HCT116 (cell line): ENCODE data around the gene SLC66A1. TPM values are rescaled to one million over a fixed set of nuclear protein-coding genes. Genes with fewer than 3 reads are reported as not detected.

Experiments used
- ATAC-seq: fragments of 200-7000 bp; cut with Tn5 transposase; 2 replicates; pipeline ENCODE4 v1.9.1; 2020; ENCODE audit warnings: mild to moderate bottlenecking, moderate library complexity
- BruUV-seq: library from RNA; stranded (reverse); fragments of 400-500 nt; replicated peaks from 2 replicates; lab custom pipeline; 2021; lab: Mats Ljungman, UMichigan
- CTCF ChIA-PET: fragments of 300-600 bp; sonication (Branson Sonifier 250); formaldehyde crosslinking; loops from one replicate; lab custom pipeline; 2021; ENCODE audit warnings: antibody characterized with exemption; lab: Charles Lee
- POLR2A ChIA-PET: fragments of 300-600, 350-600 bp; sonication (Branson Sonifier 250); formaldehyde crosslinking; loops from one replicate; lab custom pipeline; 2021; ENCODE audit warnings: antibody characterized with exemption; lab: Charles Lee
- RAD21 ChIA-PET, 2 experiments: fragments of 300-600 bp; sonication (Branson Sonifier 250); formaldehyde crosslinking; loops; one replicate each; lab custom pipeline; 2023; ENCODE audit warnings: low total read pairs in 2 of 2; ENCODE audit not compliant: uncharacterized antibody in 2 of 2, unreplicated experiment in 2 of 2, low non-redundant PET in 1 of 2; lab: Charles Lee
- DNase-seq: peaks from one replicate; pipeline ENCODE4 v3.0.0-alpha.2; 2010; ENCODE audit warnings: low read depth, low spot score
- H2AFZ ChIP-seq: fragments of 200-600 bp; shearing (Covaris generic), sonication (generic); 2 replicates; pipeline ENCODE4 v1.6.1; 2017; ENCODE audit warnings: low read depth, mixed run types, mixed read lengths, antibody characterized with exemption, low read length; ENCODE audit not compliant: poor library complexity, severe bottlenecking
- H3K27ac ChIP-seq: 2 replicates; pipeline ENCODE4 v1.5.1; 2012; ENCODE audit warnings: low read depth, low read length
- H3K27me3 ChIP-seq: fragments of 200-600 bp; sonication (generic); 2 replicates; pipeline ENCODE4 v1.6.1; 2016; ENCODE audit warnings: mixed run types, low read length, mixed read lengths; ENCODE audit not compliant: insufficient read depth
- H3K36me3 ChIP-seq, 2 experiments: fragments of 200-500 bp in 1 of 2; fragments of 200-600 bp in 1 of 2; sonication (Bioruptor generic) in 1 of 2; sonication (generic) in 1 of 2; 2 replicates each; pipeline versions ENCODE4 v1.5.1 to v1.6.1; 2014 to 2016; ENCODE audit warnings: low read length in 2 of 2, inconsistent platforms in 1 of 2, mixed read lengths in 1 of 2, mixed run types in 1 of 2; ENCODE audit not compliant: insufficient read depth in 2 of 2, control insufficient read depth in 1 of 2
- H3K4me1 ChIP-seq, 2 experiments: fragments of 200-600 bp in 1 of 2; sonication (generic) in 1 of 2; 2 replicates each; pipeline versions ENCODE4 v1.5.1 to v1.6.1; 2012 to 2017; ENCODE audit warnings: low read length in 2 of 2, inconsistent platforms in 1 of 2, mild to moderate bottlenecking in 1 of 2, mixed read lengths in 1 of 2, mixed run types in 1 of 2, moderate library complexity in 1 of 2; ENCODE audit not compliant: insufficient read depth in 2 of 2, control insufficient read depth in 1 of 2
- H3K4me2 ChIP-seq: fragments of 200-600 bp; sonication (generic); 2 replicates; pipeline ENCODE4 v1.6.1; 2017; ENCODE audit warnings: mixed run types, low read length, mixed read lengths
- H3K4me3 ChIP-seq, 2 experiments: fragments of 200-600 bp in 1 of 2; sonication (generic) in 1 of 2; replicated peaks in 1 of 2; 2 replicates each; pipeline ENCODE4 v1.5.1; 2011 to 2016; ENCODE audit warnings: low read length in 2 of 2, control low read depth in 1 of 2, low read depth in 1 of 2, mild to moderate bottlenecking in 1 of 2, mixed read lengths in 1 of 2, mixed run types in 1 of 2
- H3K79me2 ChIP-seq: fragments of 200-600 bp; sonication (generic); 2 replicates; pipeline ENCODE4 v1.6.1; 2017; ENCODE audit warnings: mild to moderate bottlenecking, mixed run types, low read length, moderate library complexity, mixed read lengths; ENCODE audit not compliant: insufficient read depth
- H3K9ac ChIP-seq: fragments of 200-600 bp; sonication (generic); 2 replicates; pipeline ENCODE4 v1.6.1; 2016; ENCODE audit warnings: low read length, mixed read lengths
- H3K9me2 ChIP-seq: fragments of 200-600 bp; sonication (generic), shearing (Covaris generic); 2 replicates; pipeline ENCODE4 v1.6.1; 2017; ENCODE audit warnings: mixed run types, mild to moderate bottlenecking, moderate library complexity; ENCODE audit not compliant: insufficient read depth
- H3K9me3 ChIP-seq, 2 experiments: fragments of 200-500 bp in 1 of 2; fragments of 200-600 bp in 1 of 2; sonication (Bioruptor generic) in 1 of 2; sonication (generic) in 1 of 2; 2 replicates each; pipeline ENCODE4 v1.6.1; 2014 to 2017; ENCODE audit warnings: low read length in 2 of 2, mixed read lengths in 2 of 2, inconsistent platforms in 1 of 2, low read depth in 1 of 2, mild to moderate bottlenecking in 1 of 2, mixed run types in 1 of 2, moderate library complexity in 1 of 2; ENCODE audit not compliant: control insufficient read depth in 1 of 2, insufficient read depth in 1 of 2
- H4K20me1 ChIP-seq: fragments of 200-600 bp; sonication (generic), shearing (Covaris generic); 2 replicates; pipeline ENCODE4 v1.6.1; 2017; ENCODE audit warnings: mixed run types, mild to moderate bottlenecking, moderate library complexity; ENCODE audit not compliant: insufficient read depth
- EZH2phosphoT487 ChIP-seq: fragments of 200-600 bp; IDR thresholded peaks from 2 replicates; pipeline ENCODE4 v1.6.1; 2018; ENCODE audit warnings: antibody characterized with exemption, borderline replicate concordance
- JUND ChIP-seq: IDR thresholded peaks from 2 replicates; pipeline ENCODE4 v1.6.1; 2012
- POLR2AphosphoS5 ChIP-seq: IDR thresholded peaks from 2 replicates; pipeline ENCODE4 v1.6.1; 2011; ENCODE audit warnings: mild to moderate bottlenecking, low read depth, low read length, moderate library complexity
- RAD21 ChIP-seq: IDR thresholded peaks from 2 replicates; pipeline ENCODE4 v1.6.1; 2012; ENCODE audit warnings: low read depth, mild to moderate bottlenecking
- SIN3A ChIP-seq: IDR thresholded peaks from 2 replicates; pipeline ENCODE4 v1.6.1; 2012; ENCODE audit warnings: low read depth
- SP1 ChIP-seq: IDR thresholded peaks from 2 replicates; pipeline ENCODE4 v1.6.1; 2012; ENCODE audit warnings: low read depth
- SRF ChIP-seq: IDR thresholded peaks from 2 replicates; pipeline ENCODE4 v1.6.1; 2012; ENCODE audit warnings: low read depth
- ZFX ChIP-seq: fragments of 450-650 bp; IDR thresholded peaks from 2 replicates; pipeline ENCODE4 v1.6.1; 2017
- intact Hi-C: fragments of 100-400 bp; cut with micrococcal nuclease; formaldehyde crosslinking; loops from 2 replicates; pipeline ENCODE4 v1.10.0; 2022
- total RNA-seq: library from RNA; stranded (reverse); gene quantifications from one replicate; pipeline ENCODE4 v1.2.1, GENCODE V29; 2021; ENCODE audit not compliant: unreplicated experiment
- TF ChIP-seq, protein P1 (sequence below), 3 experiments: fragments of 200-600 bp in 1 of 3; sonication (generic) in 1 of 3; IDR thresholded peaks in 2 of 3; conservative IDR thresholded peaks in 1 of 3; 2 replicates each; pipeline ENCODE4 v1.5.1; 2012 to 2017; ENCODE audit warnings: low read depth in 2 of 3, low read length in 2 of 3, antibody characterized with exemption in 1 of 3, borderline replicate concordance in 1 of 3, control low read depth in 1 of 3, mild to moderate bottlenecking in 1 of 3, mixed read lengths in 1 of 3, mixed run types in 1 of 3, moderate library complexity in 1 of 3; ENCODE audit not compliant: insufficient read depth in 1 of 3
- TF ChIP-seq, protein P2 (sequence below): IDR thresholded peaks from 2 replicates; pipeline ENCODE4 v1.6.1; 2012
- TF ChIP-seq, protein P3 (sequence below): IDR thresholded peaks from 2 replicates; pipeline ENCODE4 v1.6.1; 2012; ENCODE audit warnings: low read depth

SLC66A1 gene
- total RNA-seq, 1 experiment from 2014 or later: 11.1 TPM

DNA sequence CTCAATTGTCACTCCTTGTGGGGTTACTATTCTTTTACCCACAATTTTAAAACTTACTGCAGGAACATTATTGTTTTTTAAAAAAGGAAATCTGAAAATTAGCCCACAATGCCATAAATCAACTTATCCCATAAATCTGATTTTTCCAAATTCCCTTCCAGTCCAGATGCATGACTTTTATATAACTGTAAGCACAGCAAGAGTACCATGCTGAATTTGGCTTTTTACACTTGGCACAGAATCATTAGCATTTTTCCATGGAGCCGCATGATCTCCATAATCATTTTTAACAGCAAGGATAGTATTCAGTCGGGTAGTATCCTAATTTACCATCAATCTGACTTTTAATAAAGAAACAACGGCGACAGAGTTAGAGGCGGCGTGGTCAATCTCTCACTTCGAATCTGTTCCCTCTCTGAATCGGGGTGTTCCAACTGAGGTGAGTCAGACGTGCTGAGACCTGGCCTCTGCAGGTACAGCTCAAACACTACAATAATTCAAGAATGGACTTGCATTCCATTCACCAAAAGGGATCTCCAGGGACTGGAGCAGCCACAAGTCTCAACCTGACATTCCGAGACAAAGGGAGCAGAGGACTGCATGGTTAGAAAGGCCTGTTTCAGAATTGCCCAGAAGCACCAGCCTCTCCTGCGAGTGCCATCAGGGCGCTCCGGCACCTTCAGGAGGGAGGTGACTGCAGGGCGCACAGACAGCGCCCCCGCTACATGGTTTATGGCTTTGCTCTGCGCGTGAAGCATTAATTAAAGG is 48.9 kb downstream of the SLC66A1 start:
- H4K20me1 ChIP-seq: no peaks in the 10 kb centered on the region
- DNase-seq (no peak), ATAC-seq (no peak)
- no peaks in the 10 kb centered on the region for H3K4me1 ChIP-seq
- ChIA-PET RAD21 (no interaction called here), CTCF (no interaction called here), POLR2A (no interaction called here)
- no peaks in the 10 kb centered on the region for H3K9me2 ChIP-seq
- intact Hi-C loops: no loop called here
- H3K27me3 ChIP-seq: no peaks in the 10 kb centered on the region
- no peak overlapping the region for H3K4me2 ChIP-seq
- peaks cover 13% of the 10 kb centered on the region; the same call in 1 of the 2 replicates for H3K79me2 ChIP-seq
- H3K9ac ChIP-seq: no peak overlapping the region
- H2AFZ ChIP-seq: no peak overlapping the region
- 0 out of 4 replicates have a peak, but pooled peaks cover 0 to 3% of the 10 kb centered on the region in 2 experiments for H3K36me3 ChIP-seq
- TF ChIP-seq, protein P1, sequence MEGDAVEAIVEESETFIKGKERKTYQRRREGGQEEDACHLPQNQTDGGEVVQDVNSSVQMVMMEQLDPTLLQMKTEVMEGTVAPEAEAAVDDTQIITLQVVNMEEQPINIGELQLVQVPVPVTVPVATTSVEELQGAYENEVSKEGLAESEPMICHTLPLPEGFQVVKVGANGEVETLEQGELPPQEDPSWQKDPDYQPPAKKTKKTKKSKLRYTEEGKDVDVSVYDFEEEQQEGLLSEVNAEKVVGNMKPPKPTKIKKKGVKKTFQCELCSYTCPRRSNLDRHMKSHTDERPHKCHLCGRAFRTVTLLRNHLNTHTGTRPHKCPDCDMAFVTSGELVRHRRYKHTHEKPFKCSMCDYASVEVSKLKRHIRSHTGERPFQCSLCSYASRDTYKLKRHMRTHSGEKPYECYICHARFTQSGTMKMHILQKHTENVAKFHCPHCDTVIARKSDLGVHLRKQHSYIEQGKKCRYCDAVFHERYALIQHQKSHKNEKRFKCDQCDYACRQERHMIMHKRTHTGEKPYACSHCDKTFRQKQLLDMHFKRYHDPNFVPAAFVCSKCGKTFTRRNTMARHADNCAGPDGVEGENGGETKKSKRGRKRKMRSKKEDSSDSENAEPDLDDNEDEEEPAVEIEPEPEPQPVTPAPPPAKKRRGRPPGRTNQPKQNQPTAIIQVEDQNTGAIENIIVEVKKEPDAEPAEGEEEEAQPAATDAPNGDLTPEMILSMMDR (IDR thresholded peaks at IDR 0.05 in 2 of 3, conservative IDR thresholded peaks at IDR 0.05 in 1 of 3; ENCODE audit: borderline replicate concordance in 1 of 3, insufficient read depth in 1 of 3, low read depth in 2 of 3, low read length in 2 of 3): no peak
- no peak for TF ChIP-seq SP1
- TF ChIP-seq JUND: no peak
- TF ChIP-seq, protein P2, sequence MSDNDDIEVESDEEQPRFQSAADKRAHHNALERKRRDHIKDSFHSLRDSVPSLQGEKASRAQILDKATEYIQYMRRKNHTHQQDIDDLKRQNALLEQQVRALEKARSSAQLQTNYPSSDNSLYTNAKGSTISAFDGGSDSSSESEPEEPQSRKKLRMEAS: no peak
- no peak for TF ChIP-seq SRF
- TF ChIP-seq SIN3A: no peak
- TF ChIP-seq POLR2AphosphoS5: no peak
- TF ChIP-seq ZFX: no peak
- no peak for TF ChIP-seq RAD21
- TF ChIP-seq, protein P3, sequence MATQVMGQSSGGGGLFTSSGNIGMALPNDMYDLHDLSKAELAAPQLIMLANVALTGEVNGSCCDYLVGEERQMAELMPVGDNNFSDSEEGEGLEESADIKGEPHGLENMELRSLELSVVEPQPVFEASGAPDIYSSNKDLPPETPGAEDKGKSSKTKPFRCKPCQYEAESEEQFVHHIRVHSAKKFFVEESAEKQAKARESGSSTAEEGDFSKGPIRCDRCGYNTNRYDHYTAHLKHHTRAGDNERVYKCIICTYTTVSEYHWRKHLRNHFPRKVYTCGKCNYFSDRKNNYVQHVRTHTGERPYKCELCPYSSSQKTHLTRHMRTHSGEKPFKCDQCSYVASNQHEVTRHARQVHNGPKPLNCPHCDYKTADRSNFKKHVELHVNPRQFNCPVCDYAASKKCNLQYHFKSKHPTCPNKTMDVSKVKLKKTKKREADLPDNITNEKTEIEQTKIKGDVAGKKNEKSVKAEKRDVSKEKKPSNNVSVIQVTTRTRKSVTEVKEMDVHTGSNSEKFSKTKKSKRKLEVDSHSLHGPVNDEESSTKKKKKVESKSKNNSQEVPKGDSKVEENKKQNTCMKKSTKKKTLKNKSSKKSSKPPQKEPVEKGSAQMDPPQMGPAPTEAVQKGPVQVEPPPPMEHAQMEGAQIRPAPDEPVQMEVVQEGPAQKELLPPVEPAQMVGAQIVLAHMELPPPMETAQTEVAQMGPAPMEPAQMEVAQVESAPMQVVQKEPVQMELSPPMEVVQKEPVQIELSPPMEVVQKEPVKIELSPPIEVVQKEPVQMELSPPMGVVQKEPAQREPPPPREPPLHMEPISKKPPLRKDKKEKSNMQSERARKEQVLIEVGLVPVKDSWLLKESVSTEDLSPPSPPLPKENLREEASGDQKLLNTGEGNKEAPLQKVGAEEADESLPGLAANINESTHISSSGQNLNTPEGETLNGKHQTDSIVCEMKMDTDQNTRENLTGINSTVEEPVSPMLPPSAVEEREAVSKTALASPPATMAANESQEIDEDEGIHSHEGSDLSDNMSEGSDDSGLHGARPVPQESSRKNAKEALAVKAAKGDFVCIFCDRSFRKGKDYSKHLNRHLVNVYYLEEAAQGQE: no peak
- no peak for TF ChIP-seq EZH2phosphoT487
- no peak overlapping the region for H3K4me3 ChIP-seq
- BruUV-seq: no TSS peak
- H3K9me3 ChIP-seq: no peaks in the 10 kb centered on the region
- no peak overlapping the region for H3K27ac ChIP-seq
